GM19467 (cell line): ENCODE measurements around the gene LY86.

ENCODE experiments used
- ATAC-seq: cut with Tn5 transposase; IDR thresholded peaks from one replicate; pipeline ENCODE4 v1.9.1; 2021; ENCODE audit warnings: mild to moderate bottlenecking, moderate library complexity; ENCODE audit not compliant: unreplicated experiment

LY86 gene

GRCh38 chr6:6699741-6700367 is 111.3 kb downstream of the LY86 start:
- ATAC-seq, result no peak

GRCh38 chr6:6700407-6701270 is 112.1 kb downstream of the LY86 start:
- no peak for ATAC-seq

GRCh38 chr6:6701864-6702263 is 113.3 kb downstream of the LY86 start:
- no peak for ATAC-seq

- ATAC-seq, result no peak
Observed at GRCh38 chr6:6703699-6704098, 115.2 kb downstream of the LY86 start.
